KMS-11 (cell line): ENCODE results near the gene NRAP.

Experiments used
- H2AFZ ChIP-seq: fragments of 200-600 bp; sonication (generic); 2 replicates; pipeline ENCODE4 v1.6.1; 2016; ENCODE audit warnings: antibody characterized with exemption, mixed run types, low read depth
- H3K27ac ChIP-seq: fragments of 200-600 bp; sonication (generic); 2 replicates; pipeline ENCODE4 v1.6.1; 2016; ENCODE audit warnings: mild to moderate bottlenecking, mixed run types
- H3K27me3 ChIP-seq: fragments of 200-600 bp; sonication (generic); 2 replicates; pipeline ENCODE4 v1.6.1; 2017; ENCODE audit warnings: mild to moderate bottlenecking, low read depth, mixed run types, moderate library complexity; ENCODE audit not compliant: insufficient read depth
- H3K36me3 ChIP-seq: fragments of 200-600 bp; sonication (generic); 2 replicates; pipeline ENCODE4 v1.6.1; 2017; ENCODE audit warnings: mild to moderate bottlenecking, mixed run types; ENCODE audit not compliant: insufficient read depth
- H3K4me1 ChIP-seq: fragments of 200-600 bp; sonication (generic); 2 replicates; pipeline ENCODE4 v1.6.1; 2016; ENCODE audit warnings: mild to moderate bottlenecking, low read depth, mixed run types; ENCODE audit not compliant: poor library complexity, severe bottlenecking
- H3K4me2 ChIP-seq: fragments of 200-600 bp; sonication (generic); 2 replicates; pipeline ENCODE4 v1.7.0; 2016; ENCODE audit warnings: mild to moderate bottlenecking, mixed run types
- H3K4me3 ChIP-seq: fragments of 200-600 bp; sonication (generic); IDR thresholded peaks from 2 replicates; pipeline ENCODE4 v1.6.1; 2017; ENCODE audit warnings: low read depth, low read length, mixed read lengths; ENCODE audit not compliant: insufficient read depth
- H3K79me2 ChIP-seq: fragments of 200-600 bp; sonication (generic); 2 replicates; pipeline ENCODE4 v1.6.1; 2016; ENCODE audit warnings: low read depth, mixed run types; ENCODE audit not compliant: insufficient read depth
- H3K9ac ChIP-seq: fragments of 200-600 bp; sonication (generic); 2 replicates; pipeline ENCODE4 v1.6.1; 2016; ENCODE audit warnings: mild to moderate bottlenecking, mixed run types
- H4K20me1 ChIP-seq: fragments of 200-600 bp; sonication (generic); 2 replicates; pipeline ENCODE4 v1.6.1; 2016; ENCODE audit warnings: mild to moderate bottlenecking, mixed run types; ENCODE audit not compliant: insufficient read depth
- CTCF ChIP-seq: fragments of 200-600 bp; sonication (generic); conservative IDR thresholded peaks from 2 replicates; pipeline ENCODE4 v1.6.1; 2017; ENCODE audit warnings: low read depth, mild to moderate bottlenecking, antibody characterized with exemption, low read length, moderate library complexity, mixed read lengths

NRAP gene

GRCh38 chr10:113612154-113612553, 51.7 kb downstream of the NRAP start:
- H3K4me3 ChIP-seq, result no peak overlapping the region
- H4K20me1 ChIP-seq, result no peaks in the 10 kb centered on the region
- no peak overlapping the region for H3K4me2 ChIP-seq
- H3K79me2 ChIP-seq, result no peaks in the 10 kb centered on the region
- H3K4me1 ChIP-seq, result no peaks in the 10 kb centered on the region
- H3K27me3 ChIP-seq, result no peaks in the 10 kb centered on the region
- no peak overlapping the region for H3K27ac ChIP-seq
- no peaks in the 10 kb centered on the region for H3K36me3 ChIP-seq
- no peak for TF ChIP-seq CTCF
- H2AFZ ChIP-seq, result no peak overlapping the region
- H3K9ac ChIP-seq, result no peak overlapping the region

- H2AFZ ChIP-seq, result no peak overlapping the region
- H3K27me3 ChIP-seq, result no peaks in the 10 kb centered on the region
- no peaks in the 10 kb centered on the region for H3K36me3 ChIP-seq
- no peaks in the 10 kb centered on the region for H3K79me2 ChIP-seq
- H4K20me1 ChIP-seq, result no peaks in the 10 kb centered on the region
- no peaks in the 10 kb centered on the region for H3K4me1 ChIP-seq
- no peak for TF ChIP-seq CTCF
- H3K27ac ChIP-seq, result no peak overlapping the region
- H3K9ac ChIP-seq, result no peak overlapping the region
- no peak overlapping the region for H3K4me3 ChIP-seq
- H3K4me2 ChIP-seq, result no peak overlapping the region
Measured at GRCh38 chr10:113610631-113611601, 52.9 kb downstream of the NRAP start.

GRCh38 chr10:113609704-113610108, 54.1 kb downstream of the NRAP start:
- H3K27me3 ChIP-seq, result no peaks in the 10 kb centered on the region
- no peaks in the 10 kb centered on the region for H3K4me1 ChIP-seq
- H3K9ac ChIP-seq, result no peak overlapping the region
- TF ChIP-seq CTCF, result no peak
- H2AFZ ChIP-seq, result no peak overlapping the region
- H3K79me2 ChIP-seq, result no peaks in the 10 kb centered on the region
- H3K4me3 ChIP-seq, result no peak overlapping the region
- H3K4me2 ChIP-seq, result no peak overlapping the region
- H3K36me3 ChIP-seq, result no peaks in the 10 kb centered on the region
- H3K27ac ChIP-seq, result no peak overlapping the region
- H4K20me1 ChIP-seq, result no peaks in the 10 kb centered on the region

GRCh38 chr10:113605268-113605978, 58.4 kb downstream of the NRAP start:
- H3K4me2 ChIP-seq, result no peak overlapping the region
- no peaks in the 10 kb centered on the region for H3K79me2 ChIP-seq
- no peaks in the 10 kb centered on the region for H3K27me3 ChIP-seq
- H4K20me1 ChIP-seq, result no peaks in the 10 kb centered on the region
- H3K4me1 ChIP-seq, result no peaks in the 10 kb centered on the region
- no peak overlapping the region for H3K9ac ChIP-seq
- no peaks in the 10 kb centered on the region for H3K36me3 ChIP-seq
- no peak overlapping the region for H3K27ac ChIP-seq
- TF ChIP-seq CTCF, result no peak
- no peak overlapping the region for H2AFZ ChIP-seq
- no peak overlapping the region for H3K4me3 ChIP-seq
